Stimulated activated CD8-positive, alpha-beta memory T cell treated with anti-CD3 and anti-CD28 coated beads, Interleukin-12 subunit alpha, Interleukin-12 subunit beta, amount 100 ng/mL, for 24 hours (primary cell): ENCODE results near the gene OR5H2.
"Not testable (repeated sequence)": the region's sequence is repeated elsewhere in the genome, so short reads cannot be mapped to it uniquely, and the experiment has no call there.

Source experiments
- DNase-seq: peaks from one replicate; pipeline ENCODE4 v3.0.0-alpha.2; 2020; ENCODE audit errors: extremely low read depth

The OR5H2 gene

GRCh38 chr3:98282205-98282604 lies at the start of gene OR5H2:
Gene OR5H2 (plus strand): TSS chr3:98282505. CDS start chr3:98282903, 398 bp downstream.
- DNase-seq, result no peak

DNA sequence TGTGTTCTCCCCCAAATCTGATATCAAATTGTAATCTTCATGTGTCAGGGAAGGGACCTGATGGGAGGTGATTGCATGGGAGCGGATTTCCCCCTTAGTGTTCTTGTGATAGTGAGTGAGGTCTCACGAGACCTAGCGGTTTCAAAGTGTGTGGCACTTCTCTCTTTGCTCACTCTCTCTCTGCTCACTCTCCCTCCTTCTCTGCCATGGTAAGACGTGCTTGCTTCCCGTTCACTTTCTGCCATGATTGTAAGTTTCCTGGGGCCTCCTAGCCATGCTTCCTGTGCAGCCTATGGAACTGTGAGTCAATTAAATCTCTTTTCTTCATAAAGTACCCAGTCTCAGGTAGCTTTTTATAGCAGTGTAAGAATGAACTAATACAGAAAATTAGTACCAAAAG lies 48.8 kb upstream of the OR5H2 start:
- DNase-seq, result no peak

GRCh38 chr3:98240131-98240530 lies 42.2 kb upstream of the OR5H2 start:
- no peak for DNase-seq

DNA sequence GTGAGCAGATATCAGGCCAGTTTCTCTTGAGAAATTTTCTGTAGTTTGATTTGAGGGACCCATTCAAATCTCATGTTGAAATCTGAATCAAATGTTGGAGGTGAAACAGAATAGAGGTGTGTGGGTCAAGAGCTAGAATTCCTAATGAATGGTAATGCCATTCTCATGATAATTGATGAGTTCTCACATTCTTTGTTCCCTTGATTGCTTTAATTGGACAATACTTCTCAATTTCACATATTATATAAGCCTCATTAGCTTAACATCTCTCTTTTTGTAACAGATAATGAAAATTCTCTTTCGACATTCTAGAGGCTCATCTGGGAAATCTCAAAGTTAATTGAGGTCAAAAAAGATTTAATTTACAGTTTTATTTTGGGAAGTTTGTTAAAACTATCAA lies 40.1 kb upstream of the OR5H2 start:
- DNase-seq, result no peak

GRCh38 chr3:98243843-98244242 lies 38.5 kb upstream of the OR5H2 start:
- DNase-seq, result no peak

DNA sequence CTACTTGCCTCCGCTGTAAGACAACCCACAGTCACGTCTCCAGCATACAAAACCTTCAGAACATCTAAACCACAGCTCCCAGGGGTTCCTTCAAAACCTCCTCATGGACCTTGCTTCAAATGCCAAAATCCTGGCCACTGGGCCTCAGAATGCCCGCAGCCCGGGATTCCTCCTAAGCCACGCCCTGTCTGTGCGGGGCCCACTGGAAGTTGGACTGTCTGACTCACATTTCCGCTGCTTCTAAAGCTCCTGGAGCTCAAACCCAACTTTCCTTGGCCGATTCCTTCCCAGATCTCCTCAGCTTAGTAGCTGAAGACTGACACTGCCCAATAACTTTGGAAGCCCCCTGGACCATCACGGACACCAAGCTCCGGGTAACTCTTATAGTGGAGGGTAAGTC lies 36.2 kb upstream of the OR5H2 start:
- no peak for DNase-seq

DNA sequence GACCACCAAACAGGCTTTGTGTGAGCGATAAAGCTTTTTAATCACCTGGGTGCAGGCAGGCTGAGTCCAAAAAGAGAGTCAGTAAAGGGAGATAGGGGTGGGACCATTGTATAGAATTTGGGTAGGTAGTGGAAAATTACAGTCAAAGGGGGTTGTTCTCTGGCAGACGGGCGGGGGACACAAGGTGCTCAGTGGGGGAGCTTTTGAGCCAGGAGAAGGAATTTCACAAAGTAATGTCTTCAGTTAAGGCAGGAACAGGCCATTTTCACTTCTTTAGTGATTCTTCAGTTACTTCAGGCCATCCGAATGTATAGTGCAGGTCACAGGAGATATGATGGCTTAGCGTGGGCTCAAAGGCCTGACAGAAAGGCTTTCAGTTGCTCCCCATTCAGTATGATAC lies 26.3 kb upstream of the OR5H2 start:
- not testable (repeated sequence) for DNase-seq

DNA sequence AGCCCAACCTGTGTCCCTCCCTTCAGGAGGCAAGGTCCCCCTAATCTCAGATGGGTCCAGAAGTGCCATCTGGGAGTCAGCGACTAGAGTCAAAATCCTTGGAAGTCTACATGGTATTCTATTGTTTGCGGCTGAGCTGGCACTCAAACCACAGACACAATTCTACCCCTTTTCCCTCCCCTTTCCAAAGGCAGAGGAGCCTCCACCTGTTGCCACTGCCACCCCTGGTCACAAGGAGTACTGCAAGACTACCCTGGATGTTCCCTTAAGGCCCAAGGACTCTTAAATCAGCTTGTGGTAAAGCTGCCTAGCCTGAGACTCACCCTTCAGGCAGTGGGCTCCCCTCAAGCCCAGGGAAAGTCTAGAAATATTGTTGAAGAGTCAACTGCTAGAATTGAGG lies 22.6 kb upstream of the OR5H2 start:
- DNase-seq, result no peak

DNA sequence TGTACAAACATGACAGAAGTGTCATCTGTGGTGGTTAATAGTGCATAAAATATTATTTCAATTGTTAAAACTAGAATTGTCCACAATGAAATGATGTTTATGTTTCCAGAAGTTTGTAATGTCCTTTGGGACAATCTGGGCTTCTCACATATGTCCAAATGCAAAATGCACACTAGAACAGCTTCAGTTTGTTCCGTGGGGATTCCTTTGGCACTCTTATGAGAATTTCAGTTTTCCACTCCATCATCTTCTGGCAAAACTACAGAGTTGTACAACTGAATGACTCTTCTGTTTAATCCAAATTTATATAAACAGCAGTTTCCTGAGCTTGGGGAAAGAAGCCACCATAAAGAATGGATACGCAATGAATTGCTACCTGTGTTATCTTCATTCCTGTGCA lies 20.3 kb upstream of the OR5H2 start:
- no peak for DNase-seq

- DNase-seq, result no peak
Measured at GRCh38 chr3:98263944-98264343, 18.4 kb upstream of the OR5H2 start, which contains the start of gene OR5H6. Gene OR5H6 (plus strand): TSS chr3:98264244. CDS start chr3:98264333, 89 bp downstream.

DNA sequence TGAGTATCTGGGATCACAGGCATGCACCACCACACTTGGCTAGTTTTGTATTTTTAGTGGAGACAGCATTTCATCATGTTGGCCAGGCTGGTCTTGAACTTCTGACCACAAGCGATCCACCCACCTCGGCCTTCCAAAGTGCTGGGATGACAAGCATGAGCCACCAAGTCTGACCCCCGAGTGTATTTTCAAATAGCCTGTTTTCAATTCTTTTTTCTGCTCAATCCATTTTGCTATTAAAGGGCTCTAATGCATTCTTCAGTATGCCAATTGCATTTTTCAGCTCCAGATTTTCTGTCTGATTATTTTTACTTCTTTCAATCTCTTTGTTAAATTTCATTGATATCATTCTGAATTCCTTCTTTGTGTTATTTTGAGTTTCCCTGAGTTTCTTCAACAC lies 12.5 kb upstream of the OR5H2 start:
- DNase-seq, result no peak

- no peak for DNase-seq
Measured at GRCh38 chr3:98272126-98272525, 10.2 kb upstream of the OR5H2 start.

- no peak for DNase-seq
Measured at GRCh38 chr3:98274914-98275313, 7.4 kb upstream of the OR5H2 start.

DNA sequence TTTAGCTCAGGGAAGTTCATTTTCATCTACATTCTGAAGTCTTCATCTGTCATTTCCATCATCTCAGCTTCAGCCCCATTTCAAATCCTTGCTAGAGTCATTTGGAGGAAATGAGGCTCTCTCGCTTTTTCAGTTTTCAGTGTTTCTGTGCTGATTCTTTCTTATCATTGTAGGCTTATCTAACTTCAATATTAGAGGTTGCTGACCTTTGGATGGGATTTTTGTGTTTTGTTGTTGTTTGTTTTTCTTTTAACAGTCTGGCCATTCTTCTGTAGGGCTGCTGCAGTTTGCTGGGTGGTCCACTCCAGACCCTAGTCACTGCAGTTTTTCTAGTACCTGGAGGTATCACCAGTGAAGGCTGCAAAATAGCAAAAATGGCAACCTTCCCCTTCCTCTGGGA lies 8.6 kb downstream of the OR5H2 start:
- no peak for DNase-seq

DNA sequence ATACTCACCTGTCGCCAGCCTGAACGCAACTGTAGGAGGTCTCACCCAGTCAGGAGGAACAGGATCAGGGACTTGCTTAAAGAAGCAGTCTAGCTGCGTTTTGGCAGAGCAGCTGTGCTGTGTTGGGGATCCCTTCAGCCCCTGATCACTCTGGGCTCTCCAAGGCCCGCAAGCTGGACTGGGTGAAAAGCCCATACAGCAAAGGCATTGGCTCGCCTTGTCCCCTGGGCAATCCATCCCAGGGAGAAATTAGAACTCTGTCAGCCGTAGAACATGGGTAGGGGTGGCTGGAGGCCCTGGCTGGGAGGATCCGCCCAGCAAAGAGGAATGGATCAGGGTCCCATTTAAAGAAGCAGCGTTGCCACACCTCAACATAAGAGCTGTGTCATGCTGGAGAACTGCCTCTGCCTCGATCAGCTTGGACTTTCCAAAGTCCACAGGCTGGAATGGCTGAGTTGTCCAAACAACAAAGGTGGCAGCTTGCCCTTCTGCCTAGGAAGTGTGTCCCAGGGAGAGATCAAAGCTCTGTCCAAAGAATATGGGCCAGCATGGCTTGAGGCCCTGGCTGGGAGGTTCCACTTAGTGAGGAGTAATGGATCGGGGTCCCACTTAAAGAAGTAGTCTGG lies 9.1 kb downstream of the OR5H2 start:
- no peak for DNase-seq

GRCh38 chr3:98322101-98322500 lies 39.8 kb downstream of the OR5H2 start:
- DNase-seq, result no peak

DNA sequence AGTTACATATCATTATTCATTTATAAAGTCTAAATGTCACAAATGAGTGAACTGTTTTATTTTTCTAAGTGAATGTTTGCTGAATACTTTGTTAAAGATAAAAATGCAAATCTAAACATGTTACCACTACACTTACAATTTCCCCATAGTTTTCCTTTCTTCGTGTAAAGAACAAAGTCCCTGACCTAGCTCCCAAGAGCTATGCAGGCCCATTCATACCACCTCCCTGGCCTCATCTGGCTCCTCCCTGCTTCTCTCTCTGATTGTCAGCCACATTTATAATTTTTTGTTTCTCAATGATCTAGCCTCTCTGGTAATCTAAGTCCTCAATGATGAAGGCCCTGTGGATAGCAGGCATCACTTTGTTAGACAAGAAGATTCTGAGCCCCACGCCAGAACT lies 40.4 kb downstream of the OR5H2 start:
- DNase-seq, result no peak

DNA sequence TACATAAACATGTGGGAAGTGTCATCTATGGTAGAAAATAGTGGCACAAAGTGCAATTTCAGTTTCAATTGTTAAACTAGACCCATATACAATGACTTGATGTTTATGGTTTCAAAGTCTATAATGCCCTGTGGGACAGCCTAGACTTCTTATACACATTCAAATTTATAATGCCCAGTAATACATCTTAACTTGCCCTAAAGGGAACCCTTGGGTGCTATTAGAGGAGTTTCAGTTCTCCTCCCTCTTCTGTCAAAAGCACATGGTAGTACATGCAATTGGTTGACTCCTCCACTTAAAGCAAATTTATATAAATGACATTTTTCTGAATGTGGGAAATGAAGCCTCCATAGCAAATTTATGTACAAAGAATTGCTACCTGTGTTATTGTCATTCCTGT lies 41.1 kb downstream of the OR5H2 start:
- no peak for DNase-seq

DNA sequence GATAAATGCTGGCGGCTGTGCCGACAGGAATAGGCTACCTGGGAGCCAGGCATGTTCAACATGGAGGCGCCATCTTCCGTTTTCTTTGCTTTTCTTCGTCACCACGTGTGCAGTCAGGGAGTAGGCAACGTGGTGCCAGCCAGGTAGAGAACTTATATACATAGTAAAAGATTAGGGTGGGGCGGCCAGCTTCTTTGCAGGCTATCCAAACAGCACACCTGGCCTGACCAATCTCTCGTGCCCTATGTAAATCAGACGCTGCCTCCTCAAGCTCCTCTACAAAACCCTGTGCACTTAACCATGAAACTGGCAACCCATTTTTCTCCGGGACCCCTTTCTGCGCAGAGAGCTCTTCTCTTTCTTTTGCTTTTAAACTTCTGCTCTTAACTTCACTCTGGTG lies 42.8 kb downstream of the OR5H2 start:
- no peak for DNase-seq

DNA sequence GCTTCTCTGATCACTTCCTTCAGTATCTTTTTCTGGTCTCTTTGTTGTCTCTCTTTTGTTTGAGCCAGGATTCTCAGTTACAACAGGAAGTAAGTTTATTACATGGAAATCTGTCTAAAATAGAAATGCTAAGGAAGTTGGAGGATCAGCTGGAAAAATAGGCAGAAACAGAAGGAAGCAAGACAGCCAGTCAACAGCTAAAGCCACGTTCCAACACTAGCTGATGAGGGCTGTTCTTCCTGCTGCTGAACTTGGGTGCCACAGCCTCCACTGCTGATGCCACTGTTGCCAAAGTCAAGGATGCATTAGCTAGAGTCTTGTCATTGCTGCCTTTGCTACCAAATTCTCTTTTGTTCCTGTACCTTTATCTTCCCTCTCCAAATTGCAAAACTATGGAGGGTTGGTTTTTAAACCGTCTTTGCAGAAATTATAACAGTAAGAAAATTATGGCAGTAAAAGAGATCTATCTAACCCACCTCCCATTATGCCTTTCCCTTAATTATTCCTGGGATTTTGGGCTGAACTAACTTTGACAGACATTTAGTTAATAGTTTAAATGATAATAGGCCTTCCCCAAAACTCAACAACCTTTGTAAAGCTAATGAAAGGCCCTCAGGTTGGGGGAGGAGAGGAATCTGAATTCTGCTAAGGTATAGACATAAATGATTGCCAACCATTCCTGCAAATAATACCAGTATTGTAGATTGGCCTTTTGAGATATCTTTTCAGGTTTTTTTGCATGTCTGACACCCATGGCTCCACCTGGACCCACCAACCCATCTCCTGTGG lies 44.0 kb downstream of the OR5H2 start:
- DNase-seq, result no peak

- DNase-seq, result no peak
Measured at GRCh38 chr3:98326945-98327344, 44.6 kb downstream of the OR5H2 start.

DNA sequence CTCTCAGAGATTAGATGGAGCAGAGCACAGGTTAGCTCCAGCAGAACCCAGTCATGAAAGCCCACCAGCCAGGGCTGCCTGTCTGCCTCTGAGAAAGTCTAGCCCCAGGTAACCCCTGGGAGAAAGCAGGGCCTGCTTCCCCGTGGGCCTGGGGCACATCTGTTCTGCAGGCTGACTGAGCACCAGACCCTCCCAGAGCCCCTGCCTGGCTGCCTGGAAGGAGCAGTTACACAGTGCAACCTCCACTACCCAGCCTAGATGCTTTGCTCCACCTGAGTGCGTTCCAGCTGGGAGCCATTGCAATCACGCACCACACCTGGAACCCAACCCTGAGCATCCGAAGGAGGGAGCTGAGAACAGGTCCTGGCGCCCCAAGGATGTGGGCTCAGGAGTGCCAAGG lies 46.6 kb downstream of the OR5H2 start:
- DNase-seq, result no peak

DNA sequence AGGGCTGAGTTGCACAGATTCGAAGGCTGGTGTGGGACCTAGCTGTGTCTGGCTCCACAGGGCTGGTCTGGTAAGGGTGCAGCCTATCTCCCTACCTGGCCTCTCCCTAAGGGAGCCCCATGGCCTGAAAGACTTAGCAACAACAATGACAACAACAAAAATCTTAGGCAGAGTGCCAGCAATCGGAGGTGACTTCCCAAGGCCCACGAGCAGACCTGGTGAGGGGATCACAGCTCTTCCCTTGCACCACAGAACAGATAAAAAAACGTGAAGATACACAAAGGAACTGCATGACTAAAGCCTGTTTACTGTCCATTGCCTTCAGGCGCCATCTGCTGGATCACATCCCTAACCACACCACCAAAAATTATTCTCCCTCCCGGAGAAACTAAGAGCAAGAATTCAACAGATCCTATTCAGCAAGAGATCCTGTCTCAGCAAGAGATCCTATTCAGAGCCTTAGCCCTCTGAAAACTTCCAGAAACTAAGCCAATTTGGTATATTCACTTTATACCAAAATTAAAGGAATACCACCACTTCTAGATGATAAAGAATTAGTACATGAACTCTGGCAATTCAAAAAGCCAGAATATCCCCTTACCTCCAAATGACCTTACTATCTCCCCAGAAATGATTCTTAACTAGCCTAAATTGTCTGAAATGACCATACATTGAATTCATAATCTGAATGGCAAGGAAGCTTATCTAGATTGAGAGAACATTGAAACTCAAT lies 47.3 kb downstream of the OR5H2 start:
- no peak for DNase-seq
